ENCODE measurements around the gene ABCA3.
A peak's percentile ranks its signal among the peaks of the same experiment; 100 is the strongest.

- TF ChIP-seq POLR2A (IDR thresholded peaks at IDR 0.05), result peak; percentile 85 to 89
- TF ChIP-seq CTCF (IDR thresholded peaks at IDR 0.05), result peak; percentile 76 to 95 (median 91)
Measured at GRCh38 chr16:2251296-2252111, 89.0 kb downstream of the ABCA3 start, which contains the start of gene ECI1.
